CD14-positive monocyte (primary cell): ENCODE results near the gene TGM1. TPM values are rescaled to one million over a fixed set of nuclear protein-coding genes. Genes with fewer than 3 reads are reported as not detected.

Source experiments
- DNase-seq, 3 donors: peaks; one replicate each; pipeline ENCODE4 v3.0.0-alpha.2; 2011 to 2022
- H2AFZ ChIP-seq: 2 replicates; pipeline ENCODE4 v1.6.0; 2012; ENCODE audit warnings: mild to moderate bottlenecking, low read depth, low read length, inconsistent platforms; ENCODE audit not compliant: insufficient read depth, poor library complexity, severe bottlenecking
- H3K27ac ChIP-seq, 2 donors: 1 replicate in 1 of 2; 2 replicates in 1 of 2; pipeline ENCODE4 v1.5.1; 2012 to 2013; ENCODE audit warnings: low read length in 2 of 2, control low read depth in 1 of 2, inconsistent platforms in 1 of 2, low read depth in 1 of 2, mild to moderate bottlenecking in 1 of 2
- H3K27me3 ChIP-seq, 2 donors: one replicate each; pipeline versions ENCODE4 v1.6.0 to v1.6.1; 2011 to 2013; ENCODE audit warnings: low read length in 2 of 2; ENCODE audit not compliant: control insufficient read depth in 2 of 2, insufficient read depth in 2 of 2
- H3K36me3 ChIP-seq, 2 donors: replicated peaks in 1 of 2; 1 replicate in 1 of 2; 2 replicates in 1 of 2; pipeline versions ENCODE4 v1.5.1 to v1.6.1; 2012 to 2013; ENCODE audit warnings: low read length in 2 of 2, control low read depth in 1 of 2, inconsistent platforms in 1 of 2, mild to moderate bottlenecking in 1 of 2; ENCODE audit not compliant: insufficient read depth in 2 of 2, control insufficient read depth in 1 of 2
- H3K4me1 ChIP-seq, 2 donors: 1 replicate in 1 of 2; 2 replicates in 1 of 2; pipeline versions ENCODE4 v1.5.1 to v1.6.1; 2012 to 2013; ENCODE audit warnings: low read length in 2 of 2, control low read depth in 1 of 2, inconsistent platforms in 1 of 2, mild to moderate bottlenecking in 1 of 2, moderate library complexity in 1 of 2; ENCODE audit not compliant: insufficient read depth in 2 of 2, control insufficient read depth in 1 of 2
- H3K4me2 ChIP-seq: replicated peaks from 2 replicates; pipeline ENCODE3; 2012; ENCODE audit warnings: low read length, moderate library complexity, mild to moderate bottlenecking; ENCODE audit not compliant: poor library complexity, severe bottlenecking; ENCODE audit errors: extremely low read depth
- H3K4me3 ChIP-seq, 3 experiments: fragments of 200-600 bp in 1 of 3; sonication (generic) in 1 of 3; replicated peaks in 1 of 3; 1 replicate in 2 of 3; 2 replicates in 1 of 3; pipeline ENCODE4 v1.5.1; 2011 to 2013; ENCODE audit warnings: low read length in 3 of 3, mild to moderate bottlenecking in 3 of 3, control low read depth in 2 of 3, low read depth in 2 of 3, inconsistent platforms in 1 of 3, moderate library complexity in 1 of 3
- H3K79me2 ChIP-seq: 2 replicates; pipeline ENCODE4 v1.6.0; 2012; ENCODE audit warnings: mild to moderate bottlenecking, control low read depth, inconsistent platforms, low read length, moderate library complexity; ENCODE audit not compliant: insufficient read depth
- H3K9ac ChIP-seq: 2 replicates; pipeline ENCODE4 v1.6.0; 2017; ENCODE audit warnings: low read length, mild to moderate bottlenecking; ENCODE audit not compliant: insufficient read depth, poor library complexity, severe bottlenecking
- H3K9me3 ChIP-seq, 2 donors: replicated peaks in 1 of 2; 1 replicate in 1 of 2; 2 replicates in 1 of 2; pipeline versions ENCODE4 v1.5.1 to v1.6.1; 2012 to 2013; ENCODE audit warnings: low read length in 2 of 2, control low read depth in 1 of 2; ENCODE audit not compliant: control insufficient read depth in 1 of 2, insufficient read depth in 1 of 2
- H4K20me1 ChIP-seq: 2 replicates; pipeline ENCODE4 v1.6.0; 2012; ENCODE audit warnings: mild to moderate bottlenecking, low read length, control low read depth, moderate library complexity; ENCODE audit not compliant: insufficient read depth
- H3K27ac Mint-ChIP-seq, 7 donors: one replicate each; pipeline ENCODE4 v1.8.0; 2020; ENCODE audit warnings: mild to moderate bottlenecking in 7 of 7, mixed read lengths in 7 of 7, moderate library complexity in 6 of 7, inconsistent platforms in 2 of 7
- H3K27me3 Mint-ChIP-seq, 3 donors: one replicate each; pipeline ENCODE4 v1.8.0; 2021 to 2022; ENCODE audit warnings: low read depth in 3 of 3, mild to moderate bottlenecking in 3 of 3, mixed read lengths in 3 of 3, moderate library complexity in 3 of 3, inconsistent platforms in 1 of 3
- H3K36me3 Mint-ChIP-seq, 2 donors: one replicate each; pipeline ENCODE4 v1.8.0; 2020; ENCODE audit warnings: mixed read lengths in 2 of 2, inconsistent platforms in 1 of 2, mild to moderate bottlenecking in 1 of 2
- H3K4me1 Mint-ChIP-seq: one replicate; pipeline ENCODE4 v1.8.0; 2020; ENCODE audit warnings: mild to moderate bottlenecking, mixed read lengths
- H3K4me3 Mint-ChIP-seq, 2 donors: one replicate each; pipeline ENCODE4 v1.8.0; 2020; ENCODE audit warnings: mild to moderate bottlenecking in 2 of 2, mixed read lengths in 2 of 2, moderate library complexity in 1 of 2
- H3K9me3 Mint-ChIP-seq, 7 donors: one replicate each; pipeline ENCODE4 v1.8.0; 2020 to 2022; ENCODE audit warnings: mixed read lengths in 7 of 7, mild to moderate bottlenecking in 6 of 7, moderate library complexity in 6 of 7, inconsistent platforms in 2 of 7
- CTCF ChIP-seq: fragments of 200-600 bp; IDR thresholded peaks from one replicate; pipeline ENCODE4 v1.8.0; 2022; ENCODE audit warnings: antibody characterized with exemption, mild to moderate bottlenecking
- WGBS: methylation state at CpG from one replicate; pipeline ENCODE4 v1.1.5; 2013; ENCODE audit warnings: missing lambda C conversion rate; ENCODE audit not compliant: insufficient coverage; 5-methylcytosine and 5-hydroxymethylcytosine counted together
- intact Hi-C, 2 donors: fragments of 100-400 bp; cut with micrococcal nuclease; formaldehyde crosslinking; loops; one replicate each; pipeline versions ENCODE4 v1.15.0 to v1.15.1; 2023
- polyA plus RNA-seq, 3 donors: library from polyadenylated mRNA; depleted of rRNA in 1 of 3; unstranded in 2 of 3; stranded (reverse) in 1 of 3; fragments of 300-500 nt in 2 of 3; fragments of >200 nt in 1 of 3; fragmentation: Illumina TruSeq in 2 of 3; gene quantifications; 1 replicate in 2 of 3; 2 replicates in 1 of 3; pipeline ENCODE4 v1.2.3, GENCODE V29; 2012 to 2021

Gene TGM1
- polyA plus RNA-seq, 3 donors = 7.8 TPM; not detected in 2

GRCh38 chr14:24253936-24254335 is 9.0 kb downstream of the TGM1 start:
- Mint-ChIP-seq H3K27ac (peak overlapping the region in 1 of 7 donors; percentile 52), H3K27me3 (peaks cover 0 to 2% (median 0%) of the 10 kb centered on the region in 3 donors), H3K4me3 (no peak overlapping the region), H3K36me3 (peaks cover 70 to 73% of the 10 kb centered on the region in 2 donors), H3K4me1 (peaks cover 10% of the 10 kb centered on the region), H3K9me3 (no peaks in the 10 kb centered on the region)
- no peak for DNase-seq
- Histone ChIP-seq H3K4me3 (no peak overlapping the region), H3K4me2 (no peak overlapping the region), H3K9me3 (no peaks in the 10 kb centered on the region), H3K4me1 (peaks cover 0 to 8% of the 10 kb centered on the region in 2 donors), H3K27me3 (no peaks in the 10 kb centered on the region), H3K9ac (no peak overlapping the region), H3K36me3 (peaks cover 43 to 77% of the 10 kb centered on the region in 2 donors), H3K27ac (no peak overlapping the region), H3K79me2 (no peaks in the 10 kb centered on the region), H4K20me1 (no peaks in the 10 kb centered on the region), H2AFZ (no peak overlapping the region)
- intact Hi-C loops = no loop called here
- whole genome bisulfite sequencing = 100% methylated on average over 3 of the region's 7 CpGs
- no peak for TF ChIP-seq CTCF

GRCh38 chr14:24252289-24253124 is 10.5 kb downstream of the TGM1 start:
- H3K79me2 ChIP-seq = no peaks in the 10 kb centered on the region
- no peaks in the 10 kb centered on the region for H3K9me3 ChIP-seq
- H3K4me3 ChIP-seq = no peak overlapping the region
- DNase-seq = no peak
- WGBS = 99% methylated on average over 7 of the region's 11 CpGs
- no peak overlapping the region for H3K9ac ChIP-seq
- H3K9me3 Mint-ChIP-seq = no peaks in the 10 kb centered on the region
- no peak for TF ChIP-seq CTCF
- H3K4me3 Mint-ChIP-seq = no peak overlapping the region
- no peak overlapping the region for H3K27ac ChIP-seq
- H3K4me2 ChIP-seq = no peak overlapping the region
- peaks cover 71 to 72% of the 10 kb centered on the region in 2 donors for H3K36me3 Mint-ChIP-seq
- peaks cover 0 to 2% (median 0%) of the 10 kb centered on the region in 3 donors for H3K27me3 Mint-ChIP-seq
- H3K27ac Mint-ChIP-seq = peak overlapping the region in 2 of 7 donors; percentile 1 to 19
- H3K4me1 Mint-ChIP-seq = peaks cover 12% of the 10 kb centered on the region
- no peaks in the 10 kb centered on the region for H4K20me1 ChIP-seq
- no peak overlapping the region for H2AFZ ChIP-seq
- H3K36me3 ChIP-seq = peaks cover 44 to 76% of the 10 kb centered on the region in 2 donors
- no peaks in the 10 kb centered on the region for H3K27me3 ChIP-seq
- H3K4me1 ChIP-seq = peaks cover 0 to 8% of the 10 kb centered on the region in 2 donors
- intact Hi-C loops = no loop called here
